Lung (tissue), 12 donors: Measurements from ENCODE around the gene CSNK1G1. TPM values are rescaled to one million over a fixed set of nuclear protein-coding genes. Genes with fewer than 3 reads are reported as not detected.

ENCODE experiments used
- ATAC-seq: fragments of 200-7000 bp; cut with Tn5 transposase; one replicate; pipeline ENCODE4 v1.9.1; 2020; ENCODE audit warnings: moderate number of reproducible peaks; ENCODE audit not compliant: insufficient read depth, low FRiP score
- DNase-seq, 3 donors: peaks; one replicate each; pipeline ENCODE4 v3.0.0-alpha.2; 2013 to 2017
- H3K27ac ChIP-seq, 2 donors: one replicate each; pipeline ENCODE4 v1.5.1; 2013; ENCODE audit warnings: mild to moderate bottlenecking in 2 of 2, moderate library complexity in 2 of 2, control low read depth in 1 of 2, inconsistent platforms in 1 of 2, low read depth in 1 of 2, low read length in 1 of 2
- H3K27me3 ChIP-seq, 3 donors: one replicate each; pipeline ENCODE4 v1.5.1; 2013; ENCODE audit warnings: low read length in 2 of 3; ENCODE audit not compliant: control insufficient read depth in 3 of 3, insufficient read depth in 3 of 3
- H3K36me3 ChIP-seq, 4 donors: one replicate each; pipeline ENCODE4 v1.5.1; 2013; ENCODE audit warnings: low read length in 4 of 4, mild to moderate bottlenecking in 1 of 4, moderate library complexity in 1 of 4; ENCODE audit not compliant: control insufficient read depth in 4 of 4, insufficient read depth in 4 of 4
- H3K4me1 ChIP-seq, 5 donors: one replicate each; pipeline ENCODE4 v1.5.1; 2013; ENCODE audit warnings: low read length in 5 of 5, mild to moderate bottlenecking in 2 of 5, moderate library complexity in 1 of 5; ENCODE audit not compliant: control insufficient read depth in 5 of 5, insufficient read depth in 5 of 5
- H3K4me3 ChIP-seq: one replicate; pipeline ENCODE4 v1.5.1; 2013; ENCODE audit warnings: mild to moderate bottlenecking, control low read depth, moderate library complexity
- H3K9ac ChIP-seq, 2 donors: one replicate each; pipeline ENCODE4 v1.5.1; 2013; ENCODE audit warnings: low read length in 2 of 2, control low read depth in 1 of 2; ENCODE audit not compliant: insufficient read depth in 1 of 2
- H3K9me3 ChIP-seq, 4 donors: one replicate each; pipeline ENCODE4 v1.5.1; 2013; ENCODE audit warnings: low read length in 3 of 4, mild to moderate bottlenecking in 1 of 4, moderate library complexity in 1 of 4; ENCODE audit not compliant: control insufficient read depth in 4 of 4, insufficient read depth in 3 of 4
- CTCF ChIP-seq: IDR thresholded peaks from 2 replicates; pipeline ENCODE4 v1.5.1; 2012; ENCODE audit warnings: mild to moderate bottlenecking; ENCODE audit errors: control extremely low read depth, extremely low read depth
- WGBS, 2 donors: extraction: QIAGEN DNeasy Blood & Tissue Kit; methylation state at CpG; one replicate each; pipeline ENCODE4 v1.1.7; 2013; 5-methylcytosine and 5-hydroxymethylcytosine counted together
- polyA plus RNA-seq, 2 donors: library from polyadenylated mRNA; stranded (reverse); fragments of 200-250 nt; gene quantifications; one replicate each; pipeline ENCODE4 v1.2.1, GENCODE V29; 2013
- total RNA-seq, 2 donors: library from RNA; depleted of rRNA in 1 of 2; stranded (reverse); fragments of >200 nt in 1 of 2; gene quantifications; one replicate each; pipeline ENCODE4 v1.2.1, GENCODE V29; 2014 to 2021
- donor health status: control.
- donor health status: control.
- donor health status: Bipolar disorder and iron deficiency.
- donor health status: healthy.
- donor health status: DM: yes; HTN: yes; CAD: no.

The CSNK1G1 gene
- total and polyA plus RNA-seq, 4 donors, result 3.0 to 50.4 (median 12.9) TPM

DNA sequence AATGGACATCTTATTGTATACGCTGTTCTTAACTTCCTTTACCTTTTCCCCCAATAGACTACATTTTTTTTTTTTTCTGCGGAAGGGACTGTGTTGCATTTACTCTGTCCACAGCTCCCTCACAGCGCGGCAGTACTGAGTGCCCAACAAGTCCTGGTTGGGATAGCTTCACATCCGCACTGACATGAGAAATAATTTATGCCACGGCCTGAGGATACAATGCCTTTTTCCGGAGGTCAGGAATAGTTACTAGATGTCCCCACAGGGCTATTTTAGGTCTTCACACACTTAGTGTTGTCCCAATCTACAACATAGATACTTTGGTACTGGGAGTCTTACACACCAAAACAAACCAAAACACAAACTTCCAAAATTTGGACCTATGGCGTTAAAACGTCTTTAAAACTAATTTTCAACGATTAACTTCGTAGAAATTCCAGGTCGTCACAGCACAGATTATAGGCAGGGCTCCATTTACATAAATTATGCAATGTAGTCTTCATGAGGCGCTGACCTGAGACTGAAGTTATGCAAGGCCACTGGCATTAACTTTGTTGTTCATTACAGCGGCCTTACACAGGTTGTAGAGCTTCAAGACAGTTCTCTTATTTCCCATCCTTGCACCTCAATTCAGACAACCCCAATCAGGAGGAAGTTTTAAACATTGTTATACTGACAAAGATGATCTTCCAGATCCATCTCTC, 192.2 kb downstream of the CSNK1G1 start:
- peak overlapping the region; percentile 93 for H3K27ac ChIP-seq
- H3K4me3 ChIP-seq, result no peak overlapping the region
- DNase-seq (peak in 2 of 3 donors; percentile 29 to 66), ATAC-seq (no peak)
- H3K4me1 ChIP-seq, result peaks cover 7 to 31% (median 12%) of the 10 kb centered on the region in 5 donors
- 14 to 26% methylated on average over 14 of the region's 14 CpGs for WGBS, 2 donors
- TF ChIP-seq CTCF, result no peak
- H3K9me3 ChIP-seq, result no peaks in the 10 kb centered on the region
- no peaks in the 10 kb centered on the region for H3K27me3 ChIP-seq
- H3K9ac ChIP-seq, result peak overlapping the region in 1 of 2 donors; percentile 95
- H3K36me3 ChIP-seq, result peaks cover 0 to 18% (median 11%) of the 10 kb centered on the region in 4 donors

DNA sequence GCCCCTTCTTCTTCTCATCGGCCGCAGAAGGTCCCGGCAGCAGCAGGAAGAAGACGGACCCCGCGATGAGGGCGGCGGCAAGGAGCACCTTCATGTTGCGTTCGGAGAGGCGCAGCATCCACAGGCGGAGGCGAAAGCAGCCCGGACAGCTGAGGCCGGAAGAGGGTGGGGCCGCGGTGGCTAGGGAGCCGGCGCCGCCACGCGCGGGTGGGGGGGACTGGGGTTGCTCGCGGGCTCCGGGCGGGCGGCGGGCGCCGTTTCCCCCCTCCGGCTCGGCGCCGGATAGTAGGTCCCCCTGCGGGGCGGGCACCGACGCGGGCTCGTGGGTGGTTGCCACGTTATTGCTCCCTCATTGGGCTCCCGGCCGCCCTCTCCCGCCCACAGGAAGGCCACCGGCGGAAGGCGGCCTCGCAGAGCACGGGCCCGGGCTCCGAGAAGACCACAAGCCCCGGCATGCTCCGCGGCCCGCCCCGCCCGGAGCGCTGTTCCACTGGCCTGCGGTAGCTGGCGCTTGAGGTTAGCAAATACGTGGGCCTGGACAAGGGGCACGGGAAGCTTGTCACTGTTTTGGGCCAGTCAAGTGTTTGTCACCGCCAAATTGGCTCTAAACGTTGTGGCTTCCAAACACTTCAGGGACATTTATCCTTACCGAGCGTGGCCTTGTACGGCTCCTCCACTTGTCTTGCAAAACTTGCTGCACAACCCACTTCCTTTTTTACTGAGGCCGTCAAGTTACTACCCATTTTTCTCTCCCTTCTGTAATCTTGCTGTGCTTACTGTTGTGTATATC, 192.9 kb downstream of the CSNK1G1 start, which contains the start of gene PPIB:
TSS of gene PPIB (minus strand) at position 154 of the 790 bp plus-strand sequence. CDS start at position 118, 36 bp downstream.
- WGBS, 2 donors, result 0 to 1% methylated on average over 57 to 68 of the region's 69 CpGs
- Histone ChIP-seq H3K4me1 (peaks cover 7 to 27% (median 12%) of the 10 kb centered on the region in 5 donors), H3K4me3 (peak within 1 kb of the TSS; percentile 84), H3K36me3 (peaks cover 5 to 23% (median 18%) of the 10 kb centered on the region in 4 donors), H3K9ac (peak within 1 kb of the TSS; percentile 73 to 95), H3K27ac (peak within 1 kb of the TSS; percentile 93), H3K9me3 (no peaks in the 10 kb centered on the region), H3K27me3 (no peaks in the 10 kb centered on the region)
- TF ChIP-seq CTCF, result peak; percentile 21
- DNase-seq (peak; percentile 98 to 99 (median 98)), ATAC-seq (peak; percentile 96)

DNA sequence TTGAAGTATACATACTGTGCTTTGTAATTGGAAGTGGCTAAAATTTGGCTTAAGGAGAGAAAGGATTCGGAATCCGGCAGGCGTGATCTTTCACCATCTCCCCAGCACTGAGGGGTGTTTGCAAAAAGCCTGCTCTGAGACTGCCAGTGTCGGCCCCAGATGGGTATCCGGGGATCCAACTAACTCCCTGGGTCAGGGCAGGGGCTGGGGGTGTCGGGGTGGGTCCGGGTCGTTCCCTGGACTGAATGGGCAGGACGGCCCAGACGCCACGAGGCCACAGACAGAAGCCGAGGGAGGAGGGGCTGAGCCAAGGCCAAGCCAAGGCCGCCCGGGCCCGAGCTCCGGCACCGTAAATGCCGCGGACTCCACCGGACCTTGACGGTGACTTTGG, 193.5 kb downstream of the CSNK1G1 start:
- WGBS, 2 donors, result 0 to 1% methylated on average over 20 to 21 of the region's 21 CpGs
- no peak for TF ChIP-seq CTCF
- peak overlapping the region; percentile 73 to 88 for H3K9ac ChIP-seq
- DNase-seq (no peak), ATAC-seq (peak; percentile 38)
- peaks cover 7 to 21% (median 12%) of the 10 kb centered on the region in 5 donors for H3K4me1 ChIP-seq
- H3K27me3 ChIP-seq, result no peaks in the 10 kb centered on the region
- peaks cover 10 to 25% (median 23%) of the 10 kb centered on the region in 4 donors for H3K36me3 ChIP-seq
- no peaks in the 10 kb centered on the region for H3K9me3 ChIP-seq
- H3K27ac ChIP-seq, result peak overlapping the region; percentile 78 to 93
- H3K4me3 ChIP-seq, result peak overlapping the region; percentile 84
